Spleen (tissue), 11 donors: ENCODE measurements around the gene INPP1. TPM values are rescaled to one million over a fixed set of nuclear protein-coding genes. Genes with fewer than 3 reads are reported as not detected.

Source experiments
- DNase-seq: peaks from one replicate; pipeline ENCODE4 v3.0.0-alpha.2; 2020
- H3K27ac ChIP-seq, 8 donors: fragments of 200-600 bp; sonication (generic) in 7 of 8; 1 replicate in 4 of 8; 2 replicates in 4 of 8; pipeline versions ENCODE4 v1.5.0 to v1.8.0; 2016 to 2021; ENCODE audit warnings: inconsistent platforms in 4 of 8, mild to moderate bottlenecking in 4 of 8, moderate library complexity in 1 of 8
- H3K27me3 ChIP-seq, 7 donors: fragments of 200-600 bp; sonication (generic) in 6 of 7; replicated peaks in 1 of 7; 1 replicate in 4 of 7; 2 replicates in 3 of 7; pipeline versions ENCODE4 v1.5.0 to v1.8.0; 2016 to 2021; ENCODE audit warnings: inconsistent platforms in 3 of 7, mild to moderate bottlenecking in 1 of 7
- H3K36me3 ChIP-seq, 6 donors: fragments of 200-600 bp; sonication (generic) in 5 of 6; 1 replicate in 4 of 6; 2 replicates in 2 of 6; pipeline versions ENCODE4 v1.5.0 to v1.8.0; 2016 to 2021; ENCODE audit warnings: inconsistent platforms in 2 of 6
- H3K4me1 ChIP-seq, 6 donors: fragments of 200-600 bp; sonication (generic) in 5 of 6; 1 replicate in 3 of 6; 2 replicates in 3 of 6; pipeline versions ENCODE4 v1.5.0 to v1.8.0; 2016 to 2021; ENCODE audit warnings: inconsistent platforms in 3 of 6
- H3K4me3 ChIP-seq, 8 donors: fragments of 200-600 bp; sonication (generic) in 7 of 8; 1 replicate in 4 of 8; 2 replicates in 4 of 8; pipeline versions ENCODE4 v1.5.0 to v1.8.0; 2016 to 2021; ENCODE audit warnings: inconsistent platforms in 4 of 8, mild to moderate bottlenecking in 4 of 8, moderate library complexity in 2 of 8
- H3K9me3 ChIP-seq, 8 donors: fragments of 200-600 bp; sonication (generic) in 7 of 8; 1 replicate in 4 of 8; 2 replicates in 4 of 8; pipeline versions ENCODE4 v1.5.0 to v1.8.0; 2016 to 2021; ENCODE audit warnings: inconsistent platforms in 4 of 8
- WGBS, 5 donors: extraction: QIAGEN DNeasy Blood & Tissue Kit in 3 of 5; methylation state at CpG; one replicate each; pipeline versions ENCODE4 v1.1.5 to v1.1.7; 2013 to 2018; 5-methylcytosine and 5-hydroxymethylcytosine counted together
- intact Hi-C: fragments of 100-400 bp; cut with DNase I; formaldehyde crosslinking; loops from one replicate; pipeline ENCODE4 v1.15.0; 2023; ENCODE audit warnings: low total_unique reads
- polyA plus RNA-seq, 3 donors: library from polyadenylated mRNA; stranded (reverse); fragments of 200-250 nt; gene quantifications; one replicate each; pipeline ENCODE4 v1.2.1, GENCODE V29; 2013
- total RNA-seq, 7 donors: library from RNA; depleted of rRNA in 3 of 7; stranded (reverse); fragments of >200 nt in 3 of 7; fragmentation: NEBNext Ultra II Directional in 4 of 7; extraction: Animal tissue kit (Norgen Biotek cat#: 25700) in 4 of 7; gene quantifications; one replicate each; pipeline versions ENCODE4 v1.1.0 to v1.2.1, GENCODE V29; 2016 to 2021
- TF ChIP-seq, protein P1 (sequence below), 11 experiments: fragments of 200-600 bp in 7 of 11; fragments of 450-650 bp in 4 of 11; sonication (generic) in 4 of 11; IDR thresholded peaks in 8 of 11; conservative IDR thresholded peaks in 3 of 11; 1 replicate in 7 of 11; 2 replicates in 4 of 11; pipeline versions ENCODE4 v1.4.0 to v1.8.0; 2016 to 2021; ENCODE audit warnings: antibody characterized with exemption in 11 of 11, inconsistent platforms in 4 of 11, mild to moderate bottlenecking in 1 of 11
- donor health status: healthy with polysubstance abuse.
- donor health status: DM: no; HTN: no; CAD: no; lungs with moderate emphysema.
- donor health status: DM: no; HTN: no; CAD: no.
- donor health status: Bipolar disorder and iron deficiency.
- donor health status: healthy.
- donor health status: DM: no; HTN: no; CAD: no.
- donor health status: DM: yes; HTN: yes; CAD: no.

The INPP1 gene
- total and polyA plus RNA-seq, 10 donors: 11.6 to 52.1 (median 27.8) TPM

DNA sequence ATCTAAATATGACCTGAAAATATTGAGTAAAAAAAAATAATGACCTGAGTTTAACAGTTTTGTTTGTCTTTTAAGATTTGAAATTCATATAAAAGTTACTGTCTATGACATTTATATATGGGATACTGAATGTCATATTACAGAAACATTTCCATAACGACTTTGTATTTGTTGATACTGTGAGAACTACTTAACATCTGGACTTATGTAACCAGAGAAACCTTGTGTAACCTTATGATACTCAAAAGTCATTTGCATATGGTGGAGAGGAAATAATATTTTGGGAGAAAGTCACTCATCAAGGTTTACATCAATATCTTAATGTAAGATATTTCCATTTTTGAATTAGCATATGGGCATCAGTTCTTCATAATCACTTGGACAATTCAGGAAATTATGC lies 77.4 kb downstream of the INPP1 start:
- peaks cover 0 to 6% (median 0%) of the 10 kb centered on the region in 6 donors for H3K36me3 ChIP-seq
- no peak overlapping the region for H3K27ac ChIP-seq
- TF ChIP-seq, protein P1, sequence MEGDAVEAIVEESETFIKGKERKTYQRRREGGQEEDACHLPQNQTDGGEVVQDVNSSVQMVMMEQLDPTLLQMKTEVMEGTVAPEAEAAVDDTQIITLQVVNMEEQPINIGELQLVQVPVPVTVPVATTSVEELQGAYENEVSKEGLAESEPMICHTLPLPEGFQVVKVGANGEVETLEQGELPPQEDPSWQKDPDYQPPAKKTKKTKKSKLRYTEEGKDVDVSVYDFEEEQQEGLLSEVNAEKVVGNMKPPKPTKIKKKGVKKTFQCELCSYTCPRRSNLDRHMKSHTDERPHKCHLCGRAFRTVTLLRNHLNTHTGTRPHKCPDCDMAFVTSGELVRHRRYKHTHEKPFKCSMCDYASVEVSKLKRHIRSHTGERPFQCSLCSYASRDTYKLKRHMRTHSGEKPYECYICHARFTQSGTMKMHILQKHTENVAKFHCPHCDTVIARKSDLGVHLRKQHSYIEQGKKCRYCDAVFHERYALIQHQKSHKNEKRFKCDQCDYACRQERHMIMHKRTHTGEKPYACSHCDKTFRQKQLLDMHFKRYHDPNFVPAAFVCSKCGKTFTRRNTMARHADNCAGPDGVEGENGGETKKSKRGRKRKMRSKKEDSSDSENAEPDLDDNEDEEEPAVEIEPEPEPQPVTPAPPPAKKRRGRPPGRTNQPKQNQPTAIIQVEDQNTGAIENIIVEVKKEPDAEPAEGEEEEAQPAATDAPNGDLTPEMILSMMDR (IDR thresholded peaks at IDR 0.05 in 8 of 11, conservative IDR thresholded peaks at IDR 0.05 in 3 of 11): no peak

More for the DNA sequence above, 77.4 kb downstream of the INPP1 start:
- 38 to 78% (median 55%) methylated on average over 1 of the region's 1 CpG for WGBS, 5 donors
- no peak for DNase-seq
- H3K4me1 ChIP-seq: peaks cover 2 to 86% (median 31%) of the 10 kb centered on the region in 6 donors
- H3K9me3 ChIP-seq: no peaks in the 10 kb centered on the region
- intact Hi-C loops: no loop called here
- no peaks in the 10 kb centered on the region for H3K27me3 ChIP-seq
- no peak overlapping the region for H3K4me3 ChIP-seq

Other genes starting within 250 kb of the INPP1 start
- gene HIBCH, start 23.8 kb upstream of the INPP1 start, total RNA-seq: 10 to 100 TPM; 20.2 to 38.7 (median 35.6) TPM
- gene HIBCH, start 23.8 kb upstream of the INPP1 start, polyA plus RNA-seq: 10 to 100 TPM; 12.0 to 15.3 (median 12.9) TPM
- 100 to 1,000 TPM in 2 of 7 donors, 10 to 100 TPM in 5; 31.9 to 130 (median 59.8) TPM for gene MFSD6, start 64.8 kb downstream of the INPP1 start, total RNA-seq
- gene MFSD6, start 64.8 kb downstream of the INPP1 start, polyA plus RNA-seq: 10 to 100 TPM in 1 of 3 donors, 1 to 10 TPM in 2; 5.0 to 10.1 (median 5.5) TPM
- 10 to 100 TPM in 6 of 7 donors, 1 to 10 TPM in 1; 7.7 to 19.2 (median 12.8) TPM for gene NEMP2, start 191.1 kb downstream of the INPP1 start, total RNA-seq
- gene NEMP2, start 191.1 kb downstream of the INPP1 start, polyA plus RNA-seq: 1 to 10 TPM in 2 of 3 donors, under 1 TPM in 1; 0.89 to 1.8 (median 1.4) TPM